BJ (cell line): Measurements from ENCODE around the gene DDX41. TPM values are rescaled to one million over a fixed set of nuclear protein-coding genes. Genes with fewer than 3 reads are reported as not detected.
A peak's percentile ranks its signal among the peaks of the same experiment; 100 is the strongest.

Experiments
- CTCF ChIA-PET: fragments of 350-600 bp; formaldehyde crosslinking; extraction: SDS; loops from one replicate; lab custom pipeline; 2021; ENCODE audit warnings: antibody characterized with exemption, inconsistent platforms; lab: Yijun Ruan, JAX
- POLR2A ChIA-PET: fragments of 300-600 bp; sonication (Branson Sonifier 250); formaldehyde crosslinking; extraction: SDS; loops from one replicate; lab custom pipeline; 2021; ENCODE audit warnings: antibody characterized with exemption; lab: Charles Lee
- DNase-seq: peaks from one replicate; pipeline ENCODE4 v3.0.0-alpha.2; 2011; ENCODE audit warnings: low read depth
- H3K27me3 ChIP-seq: 2 replicates; pipeline ENCODE4 v1.6.0; 2011; ENCODE audit warnings: low read length; ENCODE audit not compliant: control insufficient read depth, insufficient read depth
- H3K36me3 ChIP-seq: 2 replicates; pipeline ENCODE4 v1.5.1; 2011; ENCODE audit warnings: low read length; ENCODE audit not compliant: control insufficient read depth, insufficient read depth
- H3K4me3 ChIP-seq: 2 replicates; pipeline ENCODE4 v1.5.1; 2011; ENCODE audit warnings: low read depth, mild to moderate bottlenecking, control low read depth, low read length
- polyA plus RNA-seq: library from polyadenylated mRNA; depleted of rRNA; stranded (reverse); fragments of >200 nt; gene quantifications from 2 replicates; pipeline ENCODE4 v1.2.3, GENCODE V29; 2011
- TF ChIP-seq, protein P1 (sequence below): IDR thresholded peaks from 2 replicates; pipeline ENCODE4 v1.5.1; 2011; ENCODE audit warnings: low read depth, mild to moderate bottlenecking, control low read depth, inconsistent platforms, low read length, moderate library complexity; ENCODE audit not compliant: insufficient read depth

Gene DDX41
- polyA plus RNA-seq, 1 experiment = 144 TPM

DNA sequence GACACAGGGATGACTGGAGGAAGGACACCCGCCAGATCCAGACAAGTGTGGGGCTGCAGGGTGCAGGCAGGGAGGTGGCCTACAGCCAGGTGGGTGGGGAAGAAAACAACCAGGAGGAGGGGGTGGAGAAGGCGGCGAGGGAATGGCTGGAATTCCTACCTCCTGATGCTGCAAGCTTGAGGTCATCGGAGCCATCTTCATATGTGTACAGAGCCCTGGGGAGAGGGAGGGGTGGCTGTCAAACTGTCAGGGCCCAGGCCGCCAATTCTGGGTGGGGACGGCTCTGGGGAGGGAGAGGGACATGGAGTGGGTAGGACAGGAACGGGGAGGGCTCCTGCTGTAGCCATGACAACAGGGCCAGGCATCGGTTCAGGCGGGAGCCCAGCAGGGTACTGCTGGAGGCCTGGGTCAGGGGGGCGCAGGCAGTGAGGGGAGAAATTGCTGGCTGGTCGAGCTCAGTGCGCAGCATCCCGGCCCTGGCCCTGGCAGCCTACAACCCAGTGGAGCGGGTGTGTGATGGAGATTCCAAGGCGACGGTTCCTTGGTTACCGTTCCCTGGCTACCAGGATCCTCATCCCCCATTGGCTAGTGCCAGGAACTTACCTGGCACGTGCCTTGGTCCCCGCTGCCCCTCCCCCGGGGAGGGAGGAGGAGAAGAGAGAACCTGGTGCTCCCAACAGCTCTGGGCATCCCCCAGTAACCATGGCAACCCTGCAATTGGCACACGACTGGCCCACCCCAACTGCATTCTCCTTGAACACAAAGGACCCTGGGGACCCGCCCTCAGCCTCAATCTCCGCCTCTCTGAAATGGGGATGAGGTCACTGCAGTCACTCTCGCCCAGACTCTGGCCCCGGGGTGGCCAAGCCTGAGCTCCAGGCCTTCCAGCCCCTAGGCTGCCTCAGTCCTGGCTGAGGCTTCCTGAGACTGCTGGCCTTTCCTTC, 47.8 kb downstream of the DDX41 start:
- no peaks in the 10 kb centered on the region for H3K27me3 ChIP-seq
- ChIA-PET CTCF (interaction anchor here (0.9 to 6.3 kb wide), 7 partner anchors 9 to 77 kb away, joined by 3 to 35 read pairs (median 4); no protein-coding TSS in a partner anchor), POLR2A (interaction anchor here (0.5 to 0.7 kb wide), 2 partner anchors 12 to 320 kb away, joined by 3 read pairs; no protein-coding TSS in a partner anchor)
- DNase-seq = peak; percentile 51
- peaks cover 27% of the 10 kb centered on the region for H3K36me3 ChIP-seq
- TF ChIP-seq, protein P1, sequence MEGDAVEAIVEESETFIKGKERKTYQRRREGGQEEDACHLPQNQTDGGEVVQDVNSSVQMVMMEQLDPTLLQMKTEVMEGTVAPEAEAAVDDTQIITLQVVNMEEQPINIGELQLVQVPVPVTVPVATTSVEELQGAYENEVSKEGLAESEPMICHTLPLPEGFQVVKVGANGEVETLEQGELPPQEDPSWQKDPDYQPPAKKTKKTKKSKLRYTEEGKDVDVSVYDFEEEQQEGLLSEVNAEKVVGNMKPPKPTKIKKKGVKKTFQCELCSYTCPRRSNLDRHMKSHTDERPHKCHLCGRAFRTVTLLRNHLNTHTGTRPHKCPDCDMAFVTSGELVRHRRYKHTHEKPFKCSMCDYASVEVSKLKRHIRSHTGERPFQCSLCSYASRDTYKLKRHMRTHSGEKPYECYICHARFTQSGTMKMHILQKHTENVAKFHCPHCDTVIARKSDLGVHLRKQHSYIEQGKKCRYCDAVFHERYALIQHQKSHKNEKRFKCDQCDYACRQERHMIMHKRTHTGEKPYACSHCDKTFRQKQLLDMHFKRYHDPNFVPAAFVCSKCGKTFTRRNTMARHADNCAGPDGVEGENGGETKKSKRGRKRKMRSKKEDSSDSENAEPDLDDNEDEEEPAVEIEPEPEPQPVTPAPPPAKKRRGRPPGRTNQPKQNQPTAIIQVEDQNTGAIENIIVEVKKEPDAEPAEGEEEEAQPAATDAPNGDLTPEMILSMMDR = no peak
- H3K4me3 ChIP-seq = no peak overlapping the region

DNA sequence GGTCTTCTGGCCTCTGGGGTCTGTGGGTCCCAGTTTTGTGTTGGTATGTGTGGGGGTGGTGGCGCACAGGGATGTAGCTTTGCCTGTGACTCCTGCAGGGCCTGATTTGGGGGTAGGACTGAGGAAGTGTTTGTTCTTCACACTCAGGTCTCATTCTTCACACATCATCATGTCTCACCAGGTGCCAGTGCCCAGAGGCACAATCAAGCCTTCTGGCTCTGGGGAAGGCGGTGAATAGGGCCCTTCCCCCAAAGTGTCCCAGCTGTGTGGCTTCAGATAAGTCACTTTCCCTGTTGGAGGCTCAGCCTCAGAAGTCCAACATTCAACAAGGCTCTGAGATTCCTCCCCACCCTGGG, 48.5 kb downstream of the DDX41 start:
- no peaks in the 10 kb centered on the region for H3K27me3 ChIP-seq
- POLR2A ChIA-PET = interaction anchor here (0.5 kb wide), 1 partner anchor 13 kb away, joined by 3 read pairs; no protein-coding TSS in a partner anchor
- no peak for DNase-seq
- peaks cover 29% of the 10 kb centered on the region for H3K36me3 ChIP-seq
- TF ChIP-seq, protein P1 = no peak
- no peak overlapping the region for H3K4me3 ChIP-seq
- CTCF ChIA-PET = interaction anchor here (1.3 to 6.3 kb wide), 3 partner anchors 10 to 13 kb away, joined by 4 to 35 read pairs (median 25); no protein-coding TSS in a partner anchor

DNA sequence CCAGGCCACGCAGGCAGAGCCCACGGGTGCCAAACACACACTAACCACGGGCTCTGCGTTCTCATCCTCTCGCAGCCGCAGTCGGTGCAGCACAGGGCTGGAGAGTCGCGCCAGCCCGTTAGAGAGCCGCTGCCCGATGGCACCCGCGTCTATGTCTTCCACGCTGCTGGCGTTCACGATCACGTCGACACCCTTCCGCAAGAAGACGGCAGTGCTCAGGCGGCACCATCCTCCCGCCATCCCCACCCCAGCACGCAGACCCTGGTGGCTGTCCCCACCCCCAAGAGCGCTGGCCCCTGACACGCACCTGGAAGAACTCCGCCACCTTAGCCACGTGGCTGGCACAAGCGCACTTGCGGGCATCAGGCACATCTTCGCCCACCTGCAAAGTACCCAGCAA, 49.3 kb downstream of the DDX41 start:
- CTCF ChIA-PET = interaction anchor here (0.9 to 6.3 kb wide), 3 partner anchors 10 to 64 kb away, joined by 3 to 35 read pairs (median 25); no protein-coding TSS in a partner anchor
- H3K36me3 ChIP-seq = peaks cover 34% of the 10 kb centered on the region
- no peaks in the 10 kb centered on the region for H3K27me3 ChIP-seq
- no peak for DNase-seq
- TF ChIP-seq, protein P1 = no peak
- POLR2A ChIA-PET = no interaction called here
- no peak overlapping the region for H3K4me3 ChIP-seq

DNA sequence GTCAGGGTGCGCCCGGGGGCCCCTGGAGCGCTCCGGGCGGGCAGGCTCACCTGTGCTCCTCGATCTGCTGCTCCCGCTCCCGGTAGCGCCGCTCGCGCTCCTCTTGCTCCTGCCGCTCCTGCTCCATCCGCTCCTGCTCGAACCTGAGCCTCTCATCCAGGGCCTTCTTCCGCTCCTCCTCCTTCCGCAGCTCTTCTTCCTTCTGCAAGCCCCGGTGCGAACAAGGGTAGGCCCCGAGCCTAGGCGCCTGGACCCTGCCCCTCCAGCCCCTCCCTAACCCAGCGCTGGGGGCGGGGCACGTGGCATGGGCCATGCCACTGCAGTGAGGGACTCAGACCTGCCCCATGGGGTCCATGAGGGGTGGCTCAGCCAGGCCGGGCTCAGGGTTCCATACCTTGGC, 49.9 kb downstream of the DDX41 start:
- POLR2A ChIA-PET = no interaction called here
- Histone ChIP-seq H3K36me3 (peaks cover 37% of the 10 kb centered on the region), H3K4me3 (no peak overlapping the region), H3K27me3 (no peaks in the 10 kb centered on the region)
- CTCF ChIA-PET = interaction anchor here (0.6 to 6.3 kb wide), 4 partner anchors 9 to 19 kb away, joined by 3 to 35 read pairs (median 19); no protein-coding TSS in a partner anchor
- TF ChIP-seq, protein P1 = no peak
- DNase-seq = no peak

DNA sequence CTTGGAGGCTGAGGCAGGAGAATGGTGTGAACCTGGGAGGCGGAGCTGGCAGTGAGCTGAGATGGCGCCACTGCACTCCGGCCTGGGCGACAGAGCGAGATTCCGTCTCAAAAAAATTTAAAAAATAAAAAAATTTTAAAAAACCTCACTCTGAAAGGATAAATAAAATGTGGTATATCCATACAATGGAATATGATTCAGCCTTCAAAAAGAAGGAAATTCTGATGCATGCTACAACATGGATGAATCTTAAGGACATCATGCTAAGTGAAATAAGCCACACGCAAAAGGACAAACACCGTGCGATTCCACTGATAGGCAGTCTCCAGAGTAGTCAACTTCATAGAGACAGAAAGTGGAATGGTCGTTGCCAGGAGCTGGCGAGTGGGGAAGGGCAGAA, 51.7 kb downstream of the DDX41 start:
- ChIA-PET CTCF (interaction anchor here (1.5 to 4.1 kb wide), 2 partner anchors 8 to 10 kb away, joined by 5 to 13 read pairs; no protein-coding TSS in a partner anchor), POLR2A (no interaction called here)
- TF ChIP-seq, protein P1 = no peak
- peaks cover 36% of the 10 kb centered on the region for H3K36me3 ChIP-seq
- H3K4me3 ChIP-seq = no peak overlapping the region
- no peak for DNase-seq
- H3K27me3 ChIP-seq = no peaks in the 10 kb centered on the region
